HG02840 (cell line): ENCODE data around the gene CD37.

ENCODE experiments used
- ATAC-seq: cut with Tn5 transposase; IDR thresholded peaks from one replicate; pipeline ENCODE4 v1.9.1; 2021; ENCODE audit warnings: mild to moderate bottlenecking, moderate library complexity, moderate number of reproducible peaks; ENCODE audit not compliant: unreplicated experiment, low FRiP score

Gene CD37

GRCh38 chr19:49343123-49343522, 7.9 kb downstream of the CD37 start:
- no peak for ATAC-seq

GRCh38 chr19:49344505-49345423, 9.6 kb downstream of the CD37 start:
- ATAC-seq: no peak

- no peak for ATAC-seq
Observed at GRCh38 chr19:49347191-49347590, 12.0 kb downstream of the CD37 start.

DNA sequence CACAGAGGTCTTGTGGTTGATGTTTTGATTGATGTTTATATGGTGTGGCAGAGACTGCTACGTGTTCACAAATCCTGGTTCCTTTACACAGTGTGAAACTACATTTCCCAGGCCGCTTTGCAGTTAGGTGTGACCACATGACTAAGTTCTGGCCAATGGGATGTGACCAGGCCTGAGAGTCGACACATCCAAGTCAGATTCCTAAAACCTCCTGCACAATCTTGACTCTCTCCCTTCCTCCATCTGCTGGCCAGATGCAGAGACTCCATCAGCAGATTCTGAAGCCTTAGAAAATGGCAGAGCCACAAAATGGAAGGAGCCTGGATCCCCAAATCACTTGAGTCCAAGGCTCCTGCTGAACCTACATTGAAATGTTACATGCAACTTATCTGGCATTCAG, 12.6 kb downstream of the CD37 start:
- ATAC-seq: no peak

- ATAC-seq: no peak
Observed at GRCh38 chr19:49348305-49349189, 13.3 kb downstream of the CD37 start.

- ATAC-seq: no peak
Observed at GRCh38 chr19:49349567-49349966, 14.4 kb downstream of the CD37 start.

DNA sequence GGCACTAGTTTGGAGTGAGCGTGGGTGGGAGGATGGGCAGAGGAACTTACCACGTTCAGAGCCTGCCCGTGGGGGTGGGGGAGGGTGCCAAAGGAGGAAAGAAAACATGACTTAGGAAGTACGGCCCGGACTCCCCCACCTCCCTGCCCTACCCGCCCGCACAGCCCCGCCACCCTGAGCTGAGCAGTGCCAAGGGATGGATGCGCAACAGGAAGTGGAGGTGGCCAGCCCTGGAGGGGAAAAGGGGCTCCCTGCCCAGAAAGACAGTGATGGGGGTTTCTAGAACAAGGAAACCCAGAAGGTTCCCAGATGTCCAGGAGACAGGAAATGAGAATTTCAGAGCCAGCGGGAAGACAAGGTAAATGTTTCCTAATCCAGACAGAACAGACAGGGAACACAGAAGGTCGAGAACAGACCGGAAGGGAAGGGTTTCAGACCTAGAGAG, 20.7 kb downstream of the CD37 start:
- no peak for ATAC-seq

DNA sequence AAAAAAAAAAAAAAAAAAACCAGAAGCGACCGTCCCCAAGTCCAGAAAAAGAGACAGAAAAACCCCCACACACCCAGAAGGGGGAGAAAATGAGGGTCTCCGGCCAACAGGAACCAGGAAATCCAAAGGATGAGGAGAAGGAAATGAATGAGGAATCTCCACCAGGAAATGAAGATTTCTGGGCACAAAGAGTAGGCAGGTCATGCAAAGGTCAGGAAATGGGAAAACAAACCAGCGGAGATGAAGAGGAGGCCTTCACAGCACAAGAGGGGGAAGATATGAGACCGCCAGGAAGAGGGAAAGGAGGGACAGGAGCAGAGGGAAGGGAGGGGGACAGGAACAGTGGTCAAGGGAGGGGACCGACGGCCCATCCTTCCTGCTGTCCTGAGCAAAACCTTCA, 21.2 kb downstream of the CD37 start:
- ATAC-seq: no peak

DNA sequence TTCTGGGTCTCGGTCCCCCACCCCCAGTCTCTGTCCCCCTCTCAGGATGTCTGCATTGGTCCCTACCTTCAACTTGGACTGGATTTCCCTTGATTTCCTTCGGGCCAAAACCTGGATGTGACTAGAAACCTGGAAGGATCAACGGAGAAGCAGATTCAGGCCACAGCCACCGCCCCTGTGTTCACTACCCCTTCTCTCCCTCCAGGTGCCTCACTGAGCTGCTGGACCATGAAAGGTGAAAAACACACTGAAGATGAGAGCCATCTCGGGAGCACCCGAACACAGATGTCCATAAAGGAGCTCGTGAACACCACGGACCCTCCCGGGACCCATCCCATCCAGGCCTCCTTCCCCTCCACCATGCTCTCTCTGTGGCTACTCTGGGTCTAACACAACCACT, 22.0 kb downstream of the CD37 start:
- no peak for ATAC-seq

GRCh38 chr19:49359851-49360820, 24.9 kb downstream of the CD37 start:
- ATAC-seq: no peak

DNA sequence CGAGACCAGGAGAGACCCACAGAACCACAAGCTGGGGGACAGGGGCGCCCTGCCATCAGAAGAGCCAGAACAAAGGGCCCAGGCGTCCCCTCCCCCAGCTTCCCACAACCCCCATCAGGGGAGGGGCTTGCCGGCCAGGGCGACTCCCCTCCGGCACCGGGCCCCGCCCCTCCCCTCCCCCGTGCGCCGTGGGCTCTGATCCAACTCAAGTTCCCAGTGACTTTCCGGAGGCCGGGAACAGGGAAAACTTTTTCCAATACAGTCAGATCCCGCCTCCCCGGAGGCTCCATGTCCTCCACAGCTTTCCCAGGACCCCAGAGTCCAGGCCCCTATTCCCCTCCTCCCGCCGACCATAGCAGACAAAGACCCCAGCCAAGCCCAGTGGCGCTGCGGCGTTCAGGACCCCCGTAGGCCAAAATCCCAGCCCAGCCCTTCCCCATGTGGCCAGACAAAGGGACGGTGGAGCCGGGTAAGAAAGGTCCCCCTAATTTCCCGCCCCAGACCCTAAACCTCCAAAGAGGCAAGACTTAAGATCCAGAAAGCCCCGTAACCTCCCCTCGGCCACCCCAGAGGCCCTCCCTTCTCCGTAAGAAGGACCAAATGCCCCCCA, 26.3 kb downstream of the CD37 start:
- ATAC-seq: no peak

- ATAC-seq: no peak
Observed at GRCh38 chr19:49362048-49362928, 27.1 kb downstream of the CD37 start, which contains the start of gene TEAD2. TEAD2 (minus strand) TSS chr19:49362416; CDS start chr19:49360075, 2,341 bp downstream.

DNA sequence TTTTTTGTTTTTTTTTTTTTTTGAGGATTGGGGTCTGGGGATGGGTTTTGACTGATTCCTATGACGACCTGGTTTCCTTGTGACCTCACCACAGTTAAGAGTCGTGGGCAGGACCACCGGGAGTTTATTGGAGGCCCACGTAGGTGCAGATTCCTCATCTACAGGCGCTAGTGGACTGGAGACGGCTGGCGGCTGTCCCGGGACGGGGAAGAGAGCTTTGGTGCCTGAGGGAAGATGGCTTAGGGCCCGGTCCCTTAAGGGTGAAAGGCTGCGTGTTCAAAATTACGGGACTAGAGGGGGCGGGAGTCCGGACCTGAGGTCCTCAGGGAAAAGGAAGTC, 27.7 kb downstream of the CD37 start:
- ATAC-seq: no peak

DNA sequence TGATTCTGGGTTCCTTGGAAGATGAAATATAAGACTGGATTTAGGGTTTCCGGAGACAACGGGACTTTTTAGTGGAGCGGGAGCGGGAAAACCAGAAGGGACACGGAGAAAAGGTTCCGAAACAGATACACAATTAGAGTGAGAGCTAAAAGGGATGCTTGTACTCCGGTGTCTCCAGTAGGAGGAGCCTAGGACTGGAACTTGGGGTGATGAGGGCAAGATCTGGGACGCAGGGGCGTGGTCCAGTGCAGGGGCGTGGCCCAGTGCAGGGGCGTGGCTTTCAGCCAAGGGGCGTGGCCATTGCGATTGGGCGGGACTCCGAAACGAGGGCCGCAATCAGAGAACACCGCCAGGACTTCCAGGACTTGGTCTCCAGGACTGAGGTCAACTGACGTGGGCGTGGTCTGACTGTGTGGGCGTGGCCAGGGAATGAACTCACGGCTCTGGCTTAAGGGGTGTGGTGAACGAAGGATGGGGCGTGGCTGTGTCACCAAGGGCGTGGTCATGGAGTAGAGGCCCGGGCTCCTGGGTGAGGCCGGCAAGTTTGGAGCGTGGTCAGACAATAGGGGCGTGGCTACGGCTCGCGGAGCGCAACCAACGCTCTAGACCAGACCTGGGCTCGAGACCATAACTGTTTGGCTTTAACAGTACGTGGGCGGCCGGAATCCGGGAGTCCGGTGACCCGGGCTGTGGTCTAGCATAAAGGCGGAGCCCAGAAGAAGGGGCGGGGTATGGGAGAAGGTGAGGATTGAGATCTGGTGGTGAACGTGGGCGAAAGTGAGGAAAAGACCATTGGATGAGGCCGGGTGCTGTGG, 28.3 kb downstream of the CD37 start, which contains the start of gene DKKL1:
Gene DKKL1 (plus strand): TSS at position 610 of the 815 bp plus-strand sequence. CDS start 122 bp downstream, at position 732.
- ATAC-seq: peak; percentile 58

GRCh38 chr19:49364083-49364737, 29.0 kb downstream of the CD37 start:
- no peak for ATAC-seq

DNA sequence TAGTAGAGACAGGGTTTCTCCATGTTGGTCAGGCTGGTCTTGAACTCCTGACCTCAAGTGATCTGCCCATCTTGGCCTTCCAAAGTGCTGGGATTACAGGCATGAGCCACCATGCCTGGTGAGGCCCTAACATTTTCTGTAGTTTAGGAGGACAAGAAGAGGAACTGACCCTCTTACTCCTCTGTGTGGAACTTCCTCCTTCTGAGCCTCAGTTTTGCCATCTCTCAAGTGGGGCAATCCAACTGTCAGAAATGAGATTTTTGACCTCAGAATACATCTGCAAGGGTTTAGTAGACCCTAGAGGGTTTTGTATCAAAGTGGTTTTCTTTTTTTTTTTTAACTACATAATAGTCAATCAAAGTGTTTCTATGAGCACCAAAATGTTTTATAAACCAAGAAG, 30.9 kb downstream of the CD37 start:
- no peak for ATAC-seq

DNA sequence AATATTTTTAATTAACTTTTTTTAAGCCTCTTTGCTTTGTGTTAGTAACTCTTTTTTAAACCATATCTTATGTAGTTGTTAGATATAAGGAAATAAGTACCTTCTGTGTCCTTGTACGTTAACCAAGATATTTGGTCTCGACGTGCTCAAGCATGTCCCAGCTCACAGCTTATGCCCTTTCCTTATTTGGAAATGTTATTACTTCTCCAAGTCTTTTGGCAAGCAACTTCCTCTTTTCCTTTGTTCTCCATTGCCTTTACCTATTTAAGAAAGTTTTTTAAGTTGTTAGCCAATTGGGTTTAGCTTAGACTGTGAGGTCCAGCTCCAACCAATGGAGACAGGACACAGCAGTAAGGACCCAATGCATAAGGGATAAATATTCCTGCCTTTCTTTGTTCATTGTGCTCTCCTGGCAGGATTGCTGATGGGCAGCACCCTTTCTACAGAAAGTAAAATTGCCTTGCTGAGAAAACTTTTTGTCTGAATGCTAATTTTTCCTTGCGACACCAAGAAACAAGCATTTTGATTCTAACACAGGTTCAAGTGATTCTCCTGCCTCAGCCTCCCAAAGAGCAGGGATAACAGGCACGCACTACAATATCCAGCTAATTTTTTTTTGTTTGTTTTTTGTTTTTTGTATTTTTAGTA, 33.6 kb downstream of the CD37 start:
- ATAC-seq: no peak
